ENCODE results near the gene PITRM1. TPM values are rescaled to one million over a fixed set of nuclear protein-coding genes. Genes with fewer than 3 reads are reported as not detected.
"Not testable (repeated sequence)": the region's sequence is repeated elsewhere in the genome, so short reads cannot be mapped to it uniquely, and the experiment has no call there.

The PITRM1 gene
- 100 to 1,000 TPM in 1 of 4 donors, 10 to 100 TPM in 3; 81.9 to 123 (median 90.2) TPM for total RNA-seq

GRCh38 chr10:3172446-3173170 lies at the start of gene PITRM1:
Gene PITRM1 (minus strand): TSS chr10:3172782. CDS start chr10:3172772, 10 bp downstream.
- no peaks in the 10 kb centered on the region for H3K9me3 ChIP-seq
- in situ Hi-C loops (cut with MboI; ENCODE audit: low sequenced_read_pairs in 4 of 4) (no loop called here), intact Hi-C loops (cut with DNase I; ENCODE audit: low total_unique reads) (loop anchor here (1.0 to 2.0 kb wide), 3 partner anchors 35 to 104 kb away; no protein-coding TSS in a partner anchor)

GRCh38 chr10:3222068-3222467 lies 49.5 kb upstream of the PITRM1 start:
- in situ Hi-C loops (cut with MboI; ENCODE audit: low sequenced_read_pairs in 4 of 4): loop anchor here in 1 of 4 donors (10.0 kb wide), 1 partner anchor 1563 kb away; no protein-coding TSS in a partner anchor
- no peak overlapping the region for H3K27ac ChIP-seq
- no peaks in the 10 kb centered on the region for H3K9me3 ChIP-seq
- no peak overlapping the region for H3K4me3 ChIP-seq
- H3K36me3 ChIP-seq: no peaks in the 10 kb centered on the region
- DNase-seq (no peak), ATAC-seq (no peak)
- intact Hi-C loops (cut with DNase I; ENCODE audit: low total_unique reads): no loop called here
- H3K27me3 ChIP-seq: no peaks in the 10 kb centered on the region
- no peaks in the 10 kb centered on the region for H3K4me1 ChIP-seq
- TF ChIP-seq CTCF (IDR thresholded peaks at IDR 0.05 in 4 of 5, conservative IDR thresholded peaks at IDR 0.05 in 1 of 5) (no peak), POLR2A (IDR thresholded peaks at IDR 0.05) (no peak)

More at GRCh38 chr10:3172446-3173170, at the start of gene PITRM1:
- ATAC-seq (peak; percentile 97 to 99), DNase-seq (peak; percentile 99)
- no peaks in the 10 kb centered on the region for H3K27me3 ChIP-seq
- peak within 1 kb of the TSS; percentile 85 to 95 (median 90) for H3K27ac ChIP-seq
- TF ChIP-seq CTCF (IDR thresholded peaks at IDR 0.05 in 4 of 5, conservative IDR thresholded peaks at IDR 0.05 in 1 of 5) (no peak), POLR2A (IDR thresholded peaks at IDR 0.05) (peak; percentile 99)
- H3K4me3 ChIP-seq: peak within 1 kb of the TSS; percentile 68 to 90 (median 80)
- peaks cover 0 to 26% of the 10 kb centered on the region in 2 donors for H3K36me3 ChIP-seq
- H3K4me1 ChIP-seq: peaks cover 6 to 8% of the 10 kb centered on the region in 2 donors

GRCh38 chr10:3221601-3222000 lies 49.0 kb upstream of the PITRM1 start:
- H3K4me1 ChIP-seq; H3K36me3 ChIP-seq; H3K27me3 ChIP-seq; H3K4me3 ChIP-seq; H3K27ac ChIP-seq; DNase-seq; intact Hi-C loops (cut with DNase I; ENCODE audit: low total_unique reads); H3K9me3 ChIP-seq; ATAC-seq: not testable (repeated sequence)
- in situ Hi-C loops (cut with MboI; ENCODE audit: low sequenced_read_pairs in 4 of 4): loop anchor here in 1 of 4 donors (10.0 kb wide), 1 partner anchor 1563 kb away; no protein-coding TSS in a partner anchor

- ATAC-seq: no peak
- Histone ChIP-seq H3K4me1 (no peaks in the 10 kb centered on the region), H3K27me3 (no peaks in the 10 kb centered on the region), H3K36me3 (no peaks in the 10 kb centered on the region), H3K27ac (no peak overlapping the region), H3K4me3 (no peak overlapping the region), H3K9me3 (no peaks in the 10 kb centered on the region)
- DNase-seq: no peak
- in situ Hi-C loops (cut with MboI; ENCODE audit: low sequenced_read_pairs in 4 of 4): loop anchor here in 1 of 4 donors (10.0 kb wide), 1 partner anchor 1564 kb away; no protein-coding TSS in a partner anchor
- intact Hi-C loops (cut with DNase I; ENCODE audit: low total_unique reads): no loop called here
- TF ChIP-seq CTCF (IDR thresholded peaks at IDR 0.05 in 4 of 5, conservative IDR thresholded peaks at IDR 0.05 in 1 of 5) (no peak), POLR2A (IDR thresholded peaks at IDR 0.05) (no peak)
These were observed 48.3 kb upstream of the PITRM1 start for GRCh38 chr10:3220853-3221252.

GRCh38 chr10:3219021-3219628 lies 46.5 kb upstream of the PITRM1 start:
- intact Hi-C loops (cut with DNase I; ENCODE audit: low total_unique reads); H3K4me3 ChIP-seq; DNase-seq; H3K9me3 ChIP-seq; H3K27ac ChIP-seq; H3K4me1 ChIP-seq; H3K27me3 ChIP-seq; H3K36me3 ChIP-seq; in situ Hi-C loops (cut with MboI; ENCODE audit: low sequenced_read_pairs in 4 of 4); ATAC-seq: not testable (repeated sequence)
